ENCODE measurements around the gene PODNL1. TPM values are rescaled to one million over a fixed set of nuclear protein-coding genes. Genes with fewer than 3 reads are reported as not detected.
A peak's percentile ranks its signal among the peaks of the same experiment; 100 is the strongest.

Gene PODNL1
- total RNA-seq, 2 experiments from 2014 or later: 0.34 to 0.50 TPM

- peak; percentile 99 for DNase-seq
- Mint-ChIP-seq H3K9me3 (no peaks in the 10 kb centered on the region), H3K4me3 (peak within 1 kb of the TSS; percentile 95), H3K36me3 (peaks cover 5% of the 10 kb centered on the region), H3K27me3 (no peaks in the 10 kb centered on the region), H3K27ac (peak within 1 kb of the TSS; percentile 85), H3K4me1 (ENCODE audit: low read depth) (peaks cover 17% of the 10 kb centered on the region)
- POLR2A ChIA-PET: interaction anchor here (0.8 to 1.5 kb wide), 9 partner anchors 29 to 90 kb away, joined by 3 to 8 read pairs (median 4); partner anchors contain the start of genes IL27RA and RFX1
- intact Hi-C loops (cut with micrococcal nuclease): loop anchor here (1.0 to 5.0 kb wide), 6 partner anchors 34 to 129 kb away; partner anchors contain the start of genes IL27RA, MISP3 and RFX1
- CTCF ChIA-PET: interaction anchor here (1.1 to 3.0 kb wide), 5 partner anchors 71 to 162 kb away, joined by 3 to 20 read pairs (median 5); partner anchors contain the start of gene IL27RA
These were observed 14.1 kb upstream of the PODNL1 start, which contains the start of gene DCAF15 for GRCh38 chr19:13952154-13952930. DCAF15 (plus strand) TSS chr19:13952509; CDS start chr19:13952513, 4 bp downstream.

- H3K27ac Mint-ChIP-seq: peak overlapping the region; percentile 62
- CTCF ChIA-PET: interaction anchor here (1.1 to 3.0 kb wide), 4 partner anchors 70 to 120 kb away, joined by 3 to 20 read pairs (median 8); partner anchors contain the start of gene IL27RA
- no peak for DNase-seq
- H3K9me3 Mint-ChIP-seq: no peaks in the 10 kb centered on the region
- intact Hi-C loops (cut with micrococcal nuclease): loop anchor here (1.0 to 5.0 kb wide), 7 partner anchors 35 to 130 kb away; partner anchors contain the start of genes BRME1, CC2D1A, IL27RA and MISP3
- POLR2A ChIA-PET: interaction anchor here (0.8 to 1.3 kb wide), 3 partner anchors 55 to 89 kb away, joined by 3 to 8 read pairs (median 3); partner anchors contain the start of genes IL27RA and RFX1
- H3K36me3 Mint-ChIP-seq: peaks cover 5% of the 10 kb centered on the region
- no peaks in the 10 kb centered on the region for H3K27me3 Mint-ChIP-seq
- H3K4me1 Mint-ChIP-seq (ENCODE audit: low read depth): peaks cover 17% of the 10 kb centered on the region
- peak overlapping the region; percentile 95 for H3K4me3 Mint-ChIP-seq
These were observed 13.6 kb upstream of the PODNL1 start for GRCh38 chr19:13951799-13952153.

- Mint-ChIP-seq H3K27ac (no peak overlapping the region), H3K36me3 (peaks cover 5% of the 10 kb centered on the region), H3K4me3 (no peak overlapping the region), H3K4me1 (ENCODE audit: low read depth) (peaks cover 17% of the 10 kb centered on the region), H3K9me3 (no peaks in the 10 kb centered on the region), H3K27me3 (no peaks in the 10 kb centered on the region)
- intact Hi-C loops (cut with micrococcal nuclease): loop anchor here (1.0 to 5.0 kb wide), 2 partner anchors 45 to 81 kb away; partner anchors contain the start of genes BRME1, CC2D1A and IL27RA
- no peak for DNase-seq
- CTCF ChIA-PET: interaction anchor here (0.6 to 3.0 kb wide), 2 partner anchors 69 to 91 kb away, joined by 3 to 20 read pairs; no protein-coding TSS in a partner anchor
- POLR2A ChIA-PET: interaction anchor here (1.3 kb wide), 1 partner anchor 81 kb away, joined by 8 read pairs; the partner anchor contains the start of gene IL27RA
These were observed 12.8 kb upstream of the PODNL1 start for GRCh38 chr19:13951043-13951442.

- Mint-ChIP-seq H3K36me3 (no peaks in the 10 kb centered on the region), H3K4me1 (ENCODE audit: low read depth) (no peaks in the 10 kb centered on the region), H3K9me3 (no peaks in the 10 kb centered on the region), H3K4me3 (no peak overlapping the region), H3K27ac (no peak overlapping the region), H3K27me3 (no peaks in the 10 kb centered on the region)
- ChIA-PET CTCF (no interaction called here), POLR2A (interaction anchor here (0.6 kb wide), 1 partner anchor 13 kb away, joined by 3 read pairs; no protein-coding TSS in a partner anchor)
- no peak for DNase-seq
- intact Hi-C loops (cut with micrococcal nuclease): no loop called here
These were observed 8.2 kb upstream of the PODNL1 start for GRCh38 chr19:13946414-13946813.

- Mint-ChIP-seq H3K9me3 (no peaks in the 10 kb centered on the region), H3K27me3 (peaks cover 3% of the 10 kb centered on the region), H3K27ac (no peak overlapping the region), H3K36me3 (no peaks in the 10 kb centered on the region), H3K4me3 (no peak overlapping the region), H3K4me1 (ENCODE audit: low read depth) (peaks cover 2% of the 10 kb centered on the region)
- POLR2A ChIA-PET: no interaction called here
- no peak for DNase-seq
- intact Hi-C loops (cut with micrococcal nuclease): no loop called here
- CTCF ChIA-PET: no interaction called here
These were observed 3.9 kb upstream of the PODNL1 start for GRCh38 chr19:13942023-13942684.

- no peak overlapping the region for H3K4me3 Mint-ChIP-seq
- intact Hi-C loops (cut with micrococcal nuclease): no loop called here
- DNase-seq: no peak
- peaks cover 4% of the 10 kb centered on the region for H3K4me1 Mint-ChIP-seq (ENCODE audit: low read depth)
- no peaks in the 10 kb centered on the region for H3K9me3 Mint-ChIP-seq
- POLR2A ChIA-PET: no interaction called here
- H3K27ac Mint-ChIP-seq: no peak overlapping the region
- H3K36me3 Mint-ChIP-seq: no peaks in the 10 kb centered on the region
- H3K27me3 Mint-ChIP-seq: peaks cover 9% of the 10 kb centered on the region
- CTCF ChIA-PET: no interaction called here
These were observed 527 bp downstream of the PODNL1 start for GRCh38 chr19:13937479-13938300.

- CTCF ChIA-PET: interaction anchor here (0.6 kb wide), 1 partner anchor 123 kb away, joined by 3 read pairs; no protein-coding TSS in a partner anchor
- Mint-ChIP-seq H3K4me1 (ENCODE audit: low read depth) (peaks cover 4% of the 10 kb centered on the region), H3K9me3 (no peaks in the 10 kb centered on the region), H3K27ac (no peak overlapping the region), H3K4me3 (no peak overlapping the region), H3K36me3 (no peaks in the 10 kb centered on the region), H3K27me3 (peaks cover 9% of the 10 kb centered on the region)
- intact Hi-C loops (cut with micrococcal nuclease): no loop called here
- DNase-seq: no peak
- POLR2A ChIA-PET: no interaction called here
These were observed 2.3 kb downstream of the PODNL1 start for GRCh38 chr19:13935765-13936510.

- Mint-ChIP-seq H3K4me1 (ENCODE audit: low read depth) (peaks cover 4% of the 10 kb centered on the region), H3K9me3 (no peaks in the 10 kb centered on the region), H3K27ac (no peak overlapping the region), H3K4me3 (no peak overlapping the region), H3K36me3 (no peaks in the 10 kb centered on the region), H3K27me3 (peaks cover 9% of the 10 kb centered on the region)
- intact Hi-C loops (cut with micrococcal nuclease): no loop called here
- no peak for DNase-seq
- POLR2A ChIA-PET: no interaction called here
- CTCF ChIA-PET: interaction anchor here (1.2 kb wide), 1 partner anchor 125 kb away, joined by 3 read pairs; no protein-coding TSS in a partner anchor
These were observed 3.5 kb downstream of the PODNL1 start for GRCh38 chr19:13934785-13935109.

- Mint-ChIP-seq H3K36me3 (peaks cover 6% of the 10 kb centered on the region), H3K9me3 (no peaks in the 10 kb centered on the region), H3K27ac (no peak overlapping the region), H3K27me3 (peaks cover 9% of the 10 kb centered on the region), H3K4me1 (ENCODE audit: low read depth) (peaks cover 4% of the 10 kb centered on the region), H3K4me3 (no peak overlapping the region)
- POLR2A ChIA-PET: no interaction called here
- no peak for DNase-seq
- intact Hi-C loops (cut with micrococcal nuclease): no loop called here
- CTCF ChIA-PET: interaction anchor here (1.1 kb wide), 1 partner anchor 116 kb away, joined by 3 read pairs; no protein-coding TSS in a partner anchor
These were observed 5.3 kb downstream of the PODNL1 start for GRCh38 chr19:13932911-13933393.

- Mint-ChIP-seq H3K4me1 (ENCODE audit: low read depth) (peaks cover 2% of the 10 kb centered on the region), H3K27me3 (peaks cover 6% of the 10 kb centered on the region), H3K36me3 (peaks cover 7% of the 10 kb centered on the region), H3K9me3 (no peaks in the 10 kb centered on the region), H3K4me3 (no peak overlapping the region), H3K27ac (no peak overlapping the region)
- POLR2A ChIA-PET: no interaction called here
- no peak for DNase-seq
- intact Hi-C loops (cut with micrococcal nuclease): no loop called here
- CTCF ChIA-PET: interaction anchor here (1.1 kb wide), 1 partner anchor 117 kb away, joined by 3 read pairs; no protein-coding TSS in a partner anchor
These were observed 6.0 kb downstream of the PODNL1 start for GRCh38 chr19:13932149-13932637.
